ENCODE data around the gene DAZAP1. TPM values are rescaled to one million over a fixed set of nuclear protein-coding genes. Genes with fewer than 3 reads are reported as not detected.

The DAZAP1 gene
- total and polyA plus RNA-seq, 5 experiments from 2014 or later = 5.9 to 166 (median 8.5) TPM

DNA sequence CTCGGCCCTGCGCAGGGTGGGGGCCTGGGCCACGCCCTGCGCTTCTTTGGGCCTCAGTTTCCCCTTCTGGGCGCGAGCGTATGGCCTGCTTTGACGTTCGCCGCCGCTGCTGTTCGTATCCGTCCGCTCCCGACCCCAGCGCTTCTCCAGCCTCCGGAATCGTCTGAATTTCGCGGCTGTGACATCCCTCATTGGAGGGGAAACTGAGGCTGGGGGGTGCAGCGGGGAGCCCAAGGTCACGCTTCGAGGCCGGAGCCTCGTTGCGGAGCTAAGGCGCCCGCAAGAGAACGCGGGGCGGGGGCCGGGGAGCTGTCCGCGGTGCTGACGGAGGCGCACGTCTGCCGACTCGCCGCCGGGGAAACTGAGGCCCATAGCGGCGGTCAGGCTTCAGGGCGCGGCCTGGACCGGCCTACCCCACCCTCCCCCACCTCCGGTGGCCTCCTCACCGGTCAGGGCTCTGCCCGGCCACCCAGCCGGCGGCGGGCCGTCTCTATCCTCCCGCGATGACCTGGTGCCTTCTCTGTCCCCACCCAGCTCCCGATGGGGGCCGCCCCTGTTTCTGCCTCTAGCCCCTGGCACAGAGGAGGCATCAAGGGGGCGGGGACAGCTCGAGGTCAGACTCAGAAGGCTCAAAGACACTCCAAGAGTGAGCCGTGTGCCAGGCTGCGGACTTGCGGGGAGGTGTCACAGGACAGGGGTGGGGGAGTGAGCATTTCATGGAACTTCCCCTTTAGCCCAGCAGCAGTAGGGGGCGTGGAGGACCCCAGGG, 39.5 kb downstream of the DAZAP1 start:
- H3K27ac Mint-ChIP-seq = peak overlapping the region in 1 of 10 donors; percentile 36
- peaks cover 11 to 29% (median 24%) of the 10 kb centered on the region in 4 donors for H3K4me1 Mint-ChIP-seq
- POLR2A ChIA-PET = interaction anchor here (0.6 to 1.6 kb wide), 2 partner anchors 34 to 101 kb away, joined by 3 to 4 read pairs; no protein-coding TSS in a partner anchor
- peaks cover 20 to 44% (median 31%) of the 10 kb centered on the region in 5 donors for H3K27me3 Mint-ChIP-seq
- DNase-seq = peak in 3 of 10 donors; percentile 33 to 58 (median 34)
- peak overlapping the region in 8 of 10 donors; percentile 18 to 61 (median 40) for H3K4me3 Mint-ChIP-seq
- ATAC-seq = no peak
- H3K36me3 Mint-ChIP-seq = peaks cover 0 to 18% (median 0%) of the 10 kb centered on the region in 3 donors
- no peaks in the 10 kb centered on the region for H3K9me3 Mint-ChIP-seq

DNA sequence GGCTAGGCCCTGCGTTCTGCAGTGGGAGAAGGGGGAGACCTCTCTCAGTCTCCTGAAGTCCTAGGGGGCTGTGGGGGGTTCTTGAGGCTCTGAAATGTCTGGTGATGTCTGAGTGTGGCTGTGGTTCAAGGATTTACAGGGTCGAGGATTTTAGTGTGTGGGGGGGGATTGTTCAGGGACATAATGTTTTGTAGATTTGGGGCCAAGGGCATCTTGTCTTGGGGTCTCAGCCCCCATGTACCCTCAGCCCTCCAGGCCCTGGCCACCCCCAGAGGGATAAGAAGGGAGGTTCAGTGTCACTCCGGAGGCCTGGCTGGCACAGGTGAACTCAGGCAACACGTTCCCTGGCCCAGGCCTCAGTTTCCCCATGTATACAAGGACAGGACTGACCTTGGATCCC, 40.1 kb downstream of the DAZAP1 start:
- Mint-ChIP-seq H3K27me3 (peaks cover 20 to 48% (median 33%) of the 10 kb centered on the region in 5 donors), H3K4me1 (peaks cover 11 to 29% (median 24%) of the 10 kb centered on the region in 4 donors), H3K36me3 (peaks cover 0 to 13% (median 0%) of the 10 kb centered on the region in 3 donors), H3K9me3 (no peaks in the 10 kb centered on the region), H3K4me3 (peak overlapping the region in 7 of 10 donors; percentile 0 to 44 (median 26)), H3K27ac (no peak overlapping the region)
- ATAC-seq (no peak), DNase-seq (no peak)
- POLR2A ChIA-PET = interaction anchor here (0.9 to 1.6 kb wide), 2 partner anchors 35 to 150 kb away, joined by 4 to 6 read pairs; no protein-coding TSS in a partner anchor

DNA sequence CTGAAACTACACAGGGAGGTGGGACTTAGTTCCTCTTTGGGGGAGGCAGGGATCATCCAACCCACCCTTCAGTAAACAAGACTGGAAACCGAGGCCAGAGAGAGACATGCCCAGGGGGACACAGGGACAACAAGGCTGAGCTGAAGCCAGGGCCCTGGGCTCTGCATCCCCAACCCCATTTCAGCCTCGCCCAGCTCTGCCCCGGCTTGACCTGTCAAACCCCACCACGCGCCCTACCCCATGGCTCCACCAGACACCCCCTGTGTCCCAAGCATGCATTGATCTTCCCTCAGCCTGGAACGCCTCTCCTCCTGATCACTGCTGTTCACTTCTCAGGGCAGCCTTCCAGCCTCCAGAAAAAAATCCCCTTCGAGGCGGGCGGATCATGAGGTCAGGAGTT, 40.6 kb downstream of the DAZAP1 start:
- no peaks in the 10 kb centered on the region for H3K9me3 Mint-ChIP-seq
- ATAC-seq (no peak), DNase-seq (no peak)
- peak overlapping the region in 1 of 10 donors; percentile 65 for H3K27ac Mint-ChIP-seq
- peaks cover 11 to 29% (median 23%) of the 10 kb centered on the region in 4 donors for H3K4me1 Mint-ChIP-seq
- peak overlapping the region in 5 of 10 donors; percentile 15 to 52 (median 41) for H3K4me3 Mint-ChIP-seq
- POLR2A ChIA-PET = interaction anchor here (0.9 to 1.6 kb wide), 2 partner anchors 35 to 150 kb away, joined by 4 to 6 read pairs; no protein-coding TSS in a partner anchor
- H3K27me3 Mint-ChIP-seq = peaks cover 20 to 52% (median 36%) of the 10 kb centered on the region in 5 donors
- H3K36me3 Mint-ChIP-seq = peaks cover 0 to 9% (median 0%) of the 10 kb centered on the region in 3 donors

DNA sequence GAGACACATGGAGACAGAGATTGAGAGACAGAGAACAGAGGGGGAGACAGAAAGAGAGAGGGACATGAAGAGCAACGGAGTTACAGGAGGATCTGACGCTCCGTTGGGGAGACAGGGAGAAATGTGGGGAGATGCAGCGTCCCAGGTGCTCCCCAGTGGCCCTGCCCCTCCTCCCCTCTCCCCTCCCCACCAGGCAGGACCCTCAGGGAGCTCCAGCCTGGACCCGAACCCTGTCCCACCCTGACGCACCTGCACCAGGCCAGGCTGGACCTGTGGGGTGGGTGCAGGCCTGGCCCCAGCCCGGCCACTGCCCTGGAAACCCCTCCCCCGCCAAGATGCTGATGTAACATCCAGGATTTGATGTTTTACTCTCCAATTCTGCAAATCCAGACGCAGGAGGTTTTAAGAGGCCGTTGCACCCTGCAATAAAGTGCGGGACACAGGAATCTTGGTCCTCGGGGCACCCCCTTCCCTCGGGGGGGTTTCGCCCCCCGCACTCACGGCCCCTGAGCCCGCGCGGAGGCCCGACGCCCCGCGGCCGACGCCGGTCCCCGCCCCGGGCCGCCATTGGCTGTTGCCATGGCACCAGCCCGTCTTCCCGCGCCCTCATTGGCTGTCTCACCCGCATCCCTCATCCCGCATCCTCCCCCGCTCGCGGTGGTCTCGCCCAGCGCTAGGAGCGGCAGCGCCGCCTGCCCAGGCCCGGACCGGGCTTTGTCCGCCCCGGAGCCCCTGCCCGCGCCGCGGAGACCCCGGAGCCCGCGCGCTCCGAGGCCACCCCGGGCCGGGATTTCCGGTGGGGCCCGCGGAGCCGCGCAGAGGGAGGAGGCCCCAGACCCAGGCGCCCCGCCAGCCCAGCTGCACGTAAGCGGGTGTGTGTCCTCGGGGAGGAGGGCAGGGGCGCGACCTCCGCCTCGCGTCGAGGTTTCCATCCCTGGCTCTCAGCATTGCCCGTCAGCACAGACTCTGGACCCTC, 42.4 kb downstream of the DAZAP1 start, which contains the start of gene APC2:
Gene APC2 (plus strand): TSS at position 655 of the 976 bp plus-strand sequence. CDS start 2,881 bp downstream, outside the sequence.
- POLR2A ChIA-PET = interaction anchor here (1.2 kb wide), 2 partner anchors 9 to 23 kb away, joined by 4 to 7 read pairs; no protein-coding TSS in a partner anchor
- ATAC-seq (peak; percentile 28 to 45), DNase-seq (peak in 4 of 10 donors; percentile 19 to 42 (median 36))
- Mint-ChIP-seq H3K27ac (peak within 1 kb of the TSS in 2 of 10 donors; percentile 3 to 55), H3K4me3 (peak within 1 kb of the TSS in 8 of 10 donors; percentile 14 to 69 (median 40)), H3K27me3 (peaks cover 23 to 66% (median 43%) of the 10 kb centered on the region in 5 donors), H3K9me3 (no peaks in the 10 kb centered on the region), H3K36me3 (peaks cover 0 to 9% (median 0%) of the 10 kb centered on the region in 3 donors), H3K4me1 (peaks cover 9 to 28% (median 24%) of the 10 kb centered on the region in 4 donors)

DNA sequence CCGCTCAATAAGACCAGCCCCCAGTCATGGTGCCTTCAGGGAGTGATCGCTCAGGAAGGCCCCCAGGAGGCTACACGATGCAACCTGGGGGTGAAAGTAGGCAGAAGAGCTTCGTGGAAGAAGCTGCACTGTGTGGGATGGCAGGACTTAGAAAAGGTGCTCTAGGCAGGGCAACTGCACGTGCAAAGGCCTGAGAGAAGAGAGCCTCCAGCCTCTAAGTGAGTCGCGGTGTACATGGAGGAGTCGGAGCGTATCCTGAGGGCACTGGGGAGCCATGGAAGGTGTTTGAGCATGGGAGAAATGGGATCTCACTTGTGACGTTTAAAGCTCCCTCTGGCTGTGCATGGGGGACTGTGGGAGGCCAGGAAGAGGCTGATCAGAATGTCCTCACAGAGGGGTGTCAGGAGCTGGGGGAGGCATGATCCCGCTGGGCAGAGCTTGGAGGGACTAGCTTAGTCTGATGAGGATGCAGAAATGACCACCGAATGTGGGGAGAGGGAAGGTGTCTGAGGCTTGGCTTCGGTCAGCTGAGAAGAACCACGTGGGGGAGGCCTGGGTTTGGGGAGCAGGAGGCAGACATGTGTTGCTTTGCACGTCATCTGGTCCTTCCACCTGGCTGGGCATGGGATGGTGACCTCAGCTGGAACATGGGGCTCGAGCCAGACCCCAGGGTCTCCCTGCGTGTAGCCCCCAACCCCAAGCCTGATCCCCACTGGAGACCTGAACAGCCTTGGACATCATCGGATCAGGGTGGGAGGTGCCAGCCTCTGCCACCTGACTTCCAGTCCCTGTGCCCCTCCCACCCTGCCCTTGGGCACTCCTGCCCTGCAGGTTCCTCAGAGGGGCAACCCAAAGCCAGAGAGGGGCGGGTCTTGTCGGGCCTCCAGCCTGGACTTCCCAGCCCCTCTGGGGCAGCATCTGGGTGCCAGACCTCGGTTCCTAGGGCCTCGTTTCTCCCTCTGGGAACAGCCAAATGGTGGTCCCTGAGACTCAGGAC, 43.6 kb downstream of the DAZAP1 start:
- H3K27ac Mint-ChIP-seq = no peak overlapping the region
- DNase-seq (no peak), ATAC-seq (no peak)
- H3K9me3 Mint-ChIP-seq = peaks cover 0 to 3% (median 0%) of the 10 kb centered on the region in 9 donors
- peaks cover 0 to 14% (median 0%) of the 10 kb centered on the region in 3 donors for H3K36me3 Mint-ChIP-seq
- H3K4me1 Mint-ChIP-seq = peaks cover 10 to 33% (median 28%) of the 10 kb centered on the region in 4 donors
- H3K27me3 Mint-ChIP-seq = peaks cover 27 to 79% (median 48%) of the 10 kb centered on the region in 5 donors
- peak overlapping the region in 6 of 10 donors; percentile 23 to 67 (median 38) for H3K4me3 Mint-ChIP-seq
- POLR2A ChIA-PET = interaction anchor here (0.6 to 1.2 kb wide), 2 partner anchors 10 to 49 kb away, joined by 4 to 6 read pairs; no protein-coding TSS in a partner anchor

DNA sequence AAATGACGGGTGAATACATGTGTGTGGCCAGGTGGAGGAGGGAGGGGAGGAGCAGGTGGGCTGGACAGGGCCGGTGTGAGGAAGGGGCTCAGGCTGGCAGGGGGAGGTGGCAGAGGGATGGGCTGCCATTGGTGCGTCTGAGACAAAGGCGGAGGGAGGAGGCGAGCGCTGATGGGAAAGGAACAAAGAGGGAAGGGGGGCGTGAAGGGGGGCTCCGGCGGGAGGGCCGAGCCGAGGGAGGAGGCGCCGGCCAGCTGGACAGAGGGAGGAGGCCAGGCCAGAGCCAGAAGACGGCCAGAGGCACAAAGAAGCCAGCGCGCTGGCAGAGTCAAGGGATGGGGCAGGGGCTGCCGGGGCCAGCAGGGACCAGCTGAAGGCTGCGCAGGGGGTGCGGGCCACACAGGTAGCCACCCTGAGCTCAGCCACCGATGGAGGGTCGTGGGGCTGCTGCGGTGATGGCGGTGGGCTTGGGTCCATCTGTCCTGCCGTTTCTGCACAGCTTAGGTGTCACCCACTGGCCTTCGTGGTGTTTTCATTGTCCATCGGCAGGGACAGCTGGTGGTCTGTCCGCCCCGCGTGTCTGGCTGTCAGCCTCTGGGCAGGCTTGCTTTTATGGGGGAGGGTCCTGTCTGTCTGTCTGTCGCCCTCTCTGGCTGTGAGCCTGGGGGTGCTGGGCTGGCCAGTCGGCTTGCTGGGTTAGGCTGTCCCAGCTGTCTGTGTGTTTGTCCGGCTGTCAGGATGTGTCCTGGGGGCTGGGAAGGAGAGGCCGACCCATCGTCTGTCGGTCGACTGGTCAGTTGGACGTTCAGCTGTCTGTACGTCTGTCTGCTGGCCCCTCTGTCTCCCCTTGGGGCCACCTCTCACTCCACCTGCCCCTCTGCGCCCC, 44.8 kb downstream of the DAZAP1 start:
- H3K4me3 Mint-ChIP-seq = no peak overlapping the region
- POLR2A ChIA-PET = interaction anchor here (1.0 to 1.1 kb wide), 3 partner anchors 10 to 14 kb away, joined by 3 to 5 read pairs (median 4); partner anchors contain the start of gene RPS15
- peaks cover 10 to 32% (median 27%) of the 10 kb centered on the region in 4 donors for H3K4me1 Mint-ChIP-seq
- peaks cover 0 to 3% (median 0%) of the 10 kb centered on the region in 9 donors for H3K9me3 Mint-ChIP-seq
- peaks cover 27 to 78% (median 47%) of the 10 kb centered on the region in 5 donors for H3K27me3 Mint-ChIP-seq
- H3K36me3 Mint-ChIP-seq = peaks cover 0 to 14% (median 0%) of the 10 kb centered on the region in 3 donors
- no peak overlapping the region for H3K27ac Mint-ChIP-seq
- DNase-seq (no peak), ATAC-seq (no peak)

DNA sequence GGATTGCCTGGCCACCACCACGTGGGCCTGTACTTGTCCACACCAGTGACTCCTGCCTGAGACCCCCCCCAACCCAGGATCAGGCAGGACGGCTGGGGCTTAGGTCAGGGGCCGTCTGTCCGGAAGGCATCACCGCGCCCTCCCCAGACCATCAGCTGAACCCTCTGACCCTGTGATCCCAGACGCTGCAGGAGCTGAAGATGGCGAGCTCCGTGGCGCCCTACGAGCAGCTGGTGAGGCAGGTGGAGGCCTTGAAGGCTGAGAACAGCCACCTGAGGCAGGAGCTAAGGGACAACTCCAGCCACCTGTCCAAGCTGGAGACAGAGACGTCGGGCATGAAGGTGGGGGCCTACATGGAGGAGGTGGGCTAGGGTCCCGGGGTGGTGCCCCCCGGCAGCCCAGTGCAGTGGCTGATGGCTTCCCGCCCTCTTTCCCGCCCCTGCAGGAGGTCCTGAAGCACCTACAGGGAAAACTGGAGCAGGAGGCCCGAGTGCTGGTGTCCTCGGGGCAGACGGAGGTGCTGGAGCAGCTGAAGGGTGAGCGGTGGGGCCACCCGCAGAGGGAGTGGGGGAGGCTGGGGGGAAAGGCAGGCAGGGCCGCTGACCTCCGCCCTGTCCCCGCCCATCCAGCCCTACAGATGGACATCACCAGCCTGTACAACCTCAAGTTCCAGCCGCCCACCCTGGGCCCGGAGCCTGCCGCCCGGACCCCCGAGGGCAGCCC, 45.6 kb downstream of the DAZAP1 start:
- ATAC-seq (no peak), DNase-seq (no peak)
- peaks cover 10 to 32% (median 27%) of the 10 kb centered on the region in 4 donors for H3K4me1 Mint-ChIP-seq
- H3K9me3 Mint-ChIP-seq = peaks cover 0 to 3% (median 0%) of the 10 kb centered on the region in 9 donors
- H3K27me3 Mint-ChIP-seq = peaks cover 22 to 71% (median 39%) of the 10 kb centered on the region in 5 donors
- POLR2A ChIA-PET = interaction anchor here (0.6 to 1.5 kb wide), 6 partner anchors 9 to 81 kb away, joined by 3 to 5 read pairs (median 4); partner anchors contain the start of gene RPS15
- peaks cover 0 to 14% (median 0%) of the 10 kb centered on the region in 3 donors for H3K36me3 Mint-ChIP-seq
- no peak overlapping the region for H3K4me3 Mint-ChIP-seq
- no peak overlapping the region for H3K27ac Mint-ChIP-seq

DNA sequence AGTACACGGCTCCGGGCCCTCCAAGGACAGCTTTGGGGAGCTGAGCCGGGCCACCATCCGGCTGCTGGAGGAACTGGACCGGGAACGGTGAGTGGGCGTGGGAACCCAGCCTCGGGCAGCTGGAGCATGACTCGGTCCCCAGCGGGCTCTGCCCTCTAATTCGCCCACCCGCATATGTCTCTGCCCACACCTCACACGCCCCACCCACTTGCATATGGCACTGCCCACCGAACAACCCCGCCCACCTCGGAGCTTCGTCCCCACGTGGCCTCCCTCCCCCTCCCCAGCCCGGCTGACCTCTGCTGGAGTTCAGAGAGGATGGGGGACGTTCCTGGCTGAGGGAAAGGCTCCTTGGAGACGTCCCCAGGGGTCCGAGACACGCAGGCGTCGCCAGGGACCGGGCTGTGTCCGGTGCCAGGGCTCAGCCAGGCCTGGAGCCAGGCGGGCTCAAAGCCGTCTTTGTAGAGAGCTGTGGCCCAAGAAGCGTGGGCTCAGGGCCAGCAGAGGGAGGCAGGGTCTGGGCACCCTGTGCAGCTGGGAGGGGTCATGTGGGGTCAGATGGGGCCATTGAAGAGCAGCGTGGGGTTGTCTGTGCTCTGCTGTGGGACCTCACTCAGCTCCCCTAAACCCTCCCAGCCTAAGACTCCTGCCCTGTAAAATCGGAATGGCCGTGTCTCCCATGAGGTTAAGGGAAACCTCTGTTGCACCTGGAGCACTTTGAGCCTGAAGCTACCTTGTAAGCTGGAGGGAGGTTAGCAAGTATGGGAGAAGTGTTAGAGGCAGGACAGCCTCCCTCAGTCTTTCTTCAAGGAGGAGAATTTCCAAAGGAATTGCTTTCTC, 46.4 kb downstream of the DAZAP1 start:
- Mint-ChIP-seq H3K4me3 (peak overlapping the region in 3 of 10 donors; percentile 26 to 45 (median 30)), H3K4me1 (peaks cover 10 to 30% (median 25%) of the 10 kb centered on the region in 4 donors), H3K27me3 (peaks cover 18 to 67% (median 35%) of the 10 kb centered on the region in 5 donors), H3K27ac (no peak overlapping the region), H3K36me3 (peaks cover 0 to 14% (median 0%) of the 10 kb centered on the region in 3 donors), H3K9me3 (peaks cover 0 to 3% (median 0%) of the 10 kb centered on the region in 9 donors)
- DNase-seq (no peak), ATAC-seq (no peak)
- POLR2A ChIA-PET = interaction anchor here (0.6 to 1.7 kb wide), 8 partner anchors 9 to 708 kb away, joined by 3 to 10 read pairs (median 4); partner anchors contain the start of genes PCSK4, REEP6 and RPS15

DNA sequence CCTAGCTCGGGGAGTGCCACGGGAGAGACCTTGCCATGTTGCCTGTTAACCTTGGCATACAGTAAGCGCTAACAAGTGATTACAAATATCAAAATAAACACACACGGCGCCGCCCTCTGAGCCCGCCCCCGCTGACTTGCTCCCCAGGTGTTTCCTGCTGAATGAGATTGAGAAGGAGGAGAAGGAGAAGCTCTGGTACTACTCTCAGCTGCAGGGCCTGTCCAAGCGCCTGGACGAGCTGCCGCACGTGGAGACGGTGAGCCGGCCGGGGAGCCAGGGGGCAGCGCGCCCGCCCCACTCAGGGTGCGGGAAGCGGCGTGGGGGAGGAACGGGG, 47.6 kb downstream of the DAZAP1 start:
- Mint-ChIP-seq H3K4me1 (peaks cover 7 to 26% (median 22%) of the 10 kb centered on the region in 4 donors), H3K27me3 (peaks cover 13 to 57% (median 29%) of the 10 kb centered on the region in 5 donors), H3K9me3 (peaks cover 0 to 3% (median 0%) of the 10 kb centered on the region in 9 donors), H3K27ac (no peak overlapping the region), H3K4me3 (peak overlapping the region in 6 of 10 donors; percentile 31 to 63 (median 53)), H3K36me3 (peaks cover 0 to 14% (median 0%) of the 10 kb centered on the region in 3 donors)
- ATAC-seq (peak in 1 of 2 donors; percentile 11), DNase-seq (no peak)
- POLR2A ChIA-PET = interaction anchor here (1.3 to 1.8 kb wide), 4 partner anchors 10 to 186 kb away, joined by 4 to 11 read pairs (median 8); partner anchors contain the start of genes CIRBP, PCSK4 and REEP6
